ENCODE measurements around the gene PPP1R3G.
"Not testable (repeated sequence)": the region's sequence is repeated elsewhere in the genome, so short reads cannot be mapped to it uniquely, and the experiment has no call there.

PPP1R3G gene

DNA sequence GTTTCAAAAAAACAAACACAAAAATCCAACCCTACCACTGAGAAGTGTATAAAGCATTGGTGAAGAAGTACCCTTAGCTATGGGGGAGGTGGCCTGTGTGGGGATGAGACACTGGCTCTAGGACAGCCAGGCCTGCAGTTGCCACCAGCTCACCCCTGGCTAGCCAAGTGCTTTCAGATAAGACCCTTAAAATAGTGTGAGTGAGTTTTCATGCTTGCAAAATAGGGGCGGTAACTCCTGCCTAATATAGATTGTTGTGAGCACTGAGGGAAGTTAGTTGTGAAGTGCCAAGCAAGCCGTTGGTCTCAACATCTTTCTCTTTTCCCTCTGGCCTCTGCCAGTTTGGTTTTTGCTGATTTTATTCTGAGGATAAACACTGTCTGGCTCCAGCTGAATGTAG lies 11.3 kb downstream of the PPP1R3G start:
- no peak for DNase-seq

- no peak for DNase-seq
These were observed 13.5 kb downstream of the PPP1R3G start for GRCh38 chr6:5098501-5099270.

- no peak for DNase-seq
These were observed 14.4 kb downstream of the PPP1R3G start for GRCh38 chr6:5099537-5099936.

- DNase-seq: no peak
These were observed 15.7 kb downstream of the PPP1R3G start for GRCh38 chr6:5100806-5101205.

DNA sequence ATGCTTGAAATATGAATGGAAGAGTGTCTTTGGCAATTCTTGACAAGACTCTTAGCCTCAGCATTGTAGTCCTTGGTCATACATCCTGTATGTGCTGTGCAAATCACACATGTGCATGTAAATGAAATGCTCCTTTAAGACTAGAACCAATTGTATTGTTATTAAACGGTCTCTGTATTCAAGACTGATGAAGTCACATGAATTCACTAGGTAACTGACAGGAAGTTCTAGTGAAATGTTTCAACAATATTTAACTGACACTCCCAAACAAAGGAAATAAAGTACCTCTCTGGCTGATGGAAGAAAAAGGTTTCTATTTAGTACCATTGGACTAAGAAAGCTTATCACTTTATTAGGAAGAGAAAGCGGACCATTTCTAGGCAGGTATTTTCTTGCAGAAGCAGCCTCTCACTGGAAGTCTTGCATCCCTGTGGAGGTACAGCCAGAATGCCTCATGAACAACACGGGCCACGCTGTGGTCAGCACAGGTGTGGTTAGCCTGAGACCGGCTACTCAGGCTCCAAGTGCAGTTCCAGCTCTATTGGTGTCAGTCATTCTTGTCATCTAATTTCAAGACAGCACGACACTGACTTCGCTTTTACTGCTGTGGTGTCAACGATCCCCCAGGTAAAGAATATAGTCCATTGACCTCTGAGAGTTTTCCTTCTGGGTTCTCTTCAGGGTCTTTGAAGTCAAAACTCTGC lies 17.3 kb downstream of the PPP1R3G start:
- no peak for DNase-seq

- DNase-seq: no peak
These were observed 18.1 kb downstream of the PPP1R3G start for GRCh38 chr6:5103250-5103649.

DNA sequence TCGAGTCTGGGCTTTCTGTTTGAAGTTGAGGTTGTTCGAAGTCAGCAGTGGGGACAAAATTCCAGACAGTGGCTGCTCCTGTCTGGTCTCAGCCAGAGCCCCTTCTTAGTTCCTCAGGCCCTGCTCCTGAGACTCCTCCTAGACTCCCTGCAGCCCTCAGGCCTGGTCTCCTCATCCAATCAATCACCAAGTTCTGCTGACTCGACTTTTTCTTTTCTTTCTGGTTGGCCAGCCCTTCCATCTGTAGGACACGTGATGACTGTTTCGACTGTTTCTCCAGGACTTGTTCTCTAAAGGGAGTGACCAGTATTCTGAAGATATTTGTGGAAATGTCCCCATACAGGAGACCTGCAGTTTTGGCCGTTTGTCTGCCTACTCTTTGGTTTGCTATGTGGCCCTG lies 19.5 kb downstream of the PPP1R3G start:
- no peak for DNase-seq

GRCh38 chr6:5105146-5105545 lies 20.0 kb downstream of the PPP1R3G start:
- no peak for DNase-seq

DNA sequence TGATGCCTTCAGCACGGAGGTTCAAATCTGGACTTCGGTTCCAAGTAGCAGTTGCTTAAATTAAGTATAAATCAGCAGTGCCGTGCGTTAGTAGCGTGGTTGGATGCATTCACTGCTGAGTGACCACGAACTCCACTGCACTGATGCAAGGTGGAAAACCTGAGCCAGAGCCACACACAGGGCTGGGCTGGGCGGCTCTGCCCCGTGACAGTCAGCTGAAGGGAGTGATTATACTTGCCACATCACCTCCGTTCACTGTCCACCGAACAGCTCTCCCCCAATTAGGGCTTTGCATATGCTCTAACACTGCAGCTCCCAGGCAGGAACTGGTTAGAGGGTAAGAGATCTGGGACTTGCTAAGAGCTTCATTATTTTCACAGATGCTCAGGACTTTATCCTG lies 22.2 kb downstream of the PPP1R3G start:
- DNase-seq: no peak

GRCh38 chr6:5108068-5108467 lies 22.9 kb downstream of the PPP1R3G start:
- no peak for DNase-seq

DNA sequence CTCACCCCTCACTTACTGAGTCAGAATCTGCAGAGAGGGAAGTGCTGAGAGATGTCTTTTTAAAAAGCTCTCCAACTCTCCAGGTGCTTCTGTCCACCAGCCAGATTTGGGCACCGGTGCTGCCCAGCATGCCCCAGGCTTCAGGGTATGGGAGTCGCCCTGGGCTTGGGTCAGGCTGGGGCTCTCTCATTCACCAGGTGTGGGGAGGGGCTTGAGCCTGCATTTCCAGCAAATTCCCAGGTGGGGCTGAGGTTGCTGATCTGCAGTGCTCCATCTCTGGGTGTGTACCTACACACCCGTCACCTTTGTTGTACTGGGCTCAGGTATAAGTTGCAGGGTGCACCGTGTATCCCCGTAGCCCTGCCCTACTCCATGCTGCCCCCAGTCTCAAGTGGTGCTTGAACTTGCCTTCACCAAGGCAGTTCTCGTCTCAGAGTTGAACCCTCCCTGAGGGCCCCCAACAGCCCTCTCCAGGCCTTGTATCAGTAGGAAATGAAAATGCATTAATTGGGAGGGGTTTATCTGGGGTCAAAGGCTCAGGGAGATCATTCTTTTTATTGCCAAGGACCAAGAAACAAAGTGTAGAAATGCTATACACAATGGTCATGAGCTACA lies 23.5 kb downstream of the PPP1R3G start:
- no peak for DNase-seq

GRCh38 chr6:5109436-5109835 lies 24.3 kb downstream of the PPP1R3G start:
- DNase-seq: no peak

DNA sequence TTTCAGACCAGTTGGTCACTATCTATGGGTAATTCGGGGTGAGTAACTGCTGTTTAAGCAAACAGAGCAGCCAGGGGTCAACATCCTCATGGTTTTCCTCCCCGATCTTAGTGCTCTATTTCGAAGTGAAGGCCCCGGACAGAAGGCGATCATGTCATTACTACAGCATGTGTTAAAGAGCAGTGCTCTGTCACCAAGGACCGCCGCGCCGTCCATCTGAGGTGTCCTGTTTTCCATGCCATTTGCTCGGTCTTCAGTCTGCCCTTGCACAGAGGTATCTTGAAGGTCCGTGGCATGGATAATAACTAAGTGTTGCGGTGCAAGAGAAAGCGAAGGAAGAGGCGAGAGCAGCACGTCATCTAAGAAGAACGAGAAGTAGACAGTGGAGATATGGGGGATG lies 25.1 kb downstream of the PPP1R3G start:
- DNase-seq: no peak

DNA sequence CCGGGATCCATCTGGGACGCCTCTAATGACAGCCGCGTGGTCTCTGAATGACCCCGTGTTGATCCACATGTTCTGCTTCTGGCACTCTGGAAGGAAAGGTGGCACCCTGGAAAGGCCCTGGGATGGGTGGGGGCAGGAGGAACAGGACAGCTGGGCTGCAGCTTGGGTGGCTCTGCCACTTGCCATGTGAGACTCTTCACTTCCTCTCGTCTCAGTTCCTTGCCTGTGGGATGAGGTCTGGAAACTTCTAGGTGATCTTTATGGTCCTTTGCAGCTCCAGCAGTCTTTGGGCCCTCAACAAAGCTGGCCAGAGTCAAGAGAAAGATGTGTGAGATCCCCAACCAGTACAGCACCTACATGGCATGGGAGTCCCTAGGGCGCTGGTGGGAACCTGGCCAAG lies 26.5 kb downstream of the PPP1R3G start:
- no peak for DNase-seq

DNA sequence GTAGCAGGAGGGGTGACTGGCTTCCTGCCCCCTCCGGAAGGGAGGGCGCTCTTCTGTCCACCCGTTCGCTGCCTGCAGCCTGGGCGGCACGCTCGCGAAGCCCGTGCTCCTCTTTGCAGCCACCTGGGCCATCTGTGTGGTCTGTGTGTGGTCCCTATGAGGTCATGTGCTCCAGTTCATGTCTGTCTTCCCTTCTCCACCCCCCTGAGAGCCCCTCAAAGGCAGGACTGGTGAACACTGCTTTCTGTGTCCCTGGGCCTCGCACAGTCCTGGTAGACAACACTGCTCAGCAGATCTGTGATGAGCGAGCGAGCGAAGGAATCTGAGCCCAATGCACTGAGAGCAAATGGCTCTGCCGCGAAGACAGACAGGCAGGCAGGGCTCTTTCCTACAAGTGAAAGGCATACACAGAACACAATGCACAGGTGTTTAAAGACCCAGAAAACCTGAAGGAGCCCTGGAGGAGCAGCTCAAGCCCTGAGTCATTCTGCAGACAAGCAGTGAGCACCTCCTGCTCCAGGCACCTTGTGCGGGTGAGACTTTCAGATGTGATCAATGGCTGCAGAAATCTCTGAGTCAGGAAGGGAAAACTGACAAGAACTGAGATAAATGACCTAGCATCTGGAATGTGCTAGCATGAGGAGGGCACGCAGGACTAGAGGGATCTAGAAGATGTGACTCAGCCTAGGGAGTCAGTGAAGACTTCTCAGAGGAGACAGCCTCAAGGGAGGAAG lies 27.1 kb downstream of the PPP1R3G start:
- no peak for DNase-seq

- DNase-seq: no peak
These were observed 28.0 kb downstream of the PPP1R3G start for GRCh38 chr6:5113096-5113495.

GRCh38 chr6:5115168-5115567 lies 30.0 kb downstream of the PPP1R3G start:
- DNase-seq: no peak

DNA sequence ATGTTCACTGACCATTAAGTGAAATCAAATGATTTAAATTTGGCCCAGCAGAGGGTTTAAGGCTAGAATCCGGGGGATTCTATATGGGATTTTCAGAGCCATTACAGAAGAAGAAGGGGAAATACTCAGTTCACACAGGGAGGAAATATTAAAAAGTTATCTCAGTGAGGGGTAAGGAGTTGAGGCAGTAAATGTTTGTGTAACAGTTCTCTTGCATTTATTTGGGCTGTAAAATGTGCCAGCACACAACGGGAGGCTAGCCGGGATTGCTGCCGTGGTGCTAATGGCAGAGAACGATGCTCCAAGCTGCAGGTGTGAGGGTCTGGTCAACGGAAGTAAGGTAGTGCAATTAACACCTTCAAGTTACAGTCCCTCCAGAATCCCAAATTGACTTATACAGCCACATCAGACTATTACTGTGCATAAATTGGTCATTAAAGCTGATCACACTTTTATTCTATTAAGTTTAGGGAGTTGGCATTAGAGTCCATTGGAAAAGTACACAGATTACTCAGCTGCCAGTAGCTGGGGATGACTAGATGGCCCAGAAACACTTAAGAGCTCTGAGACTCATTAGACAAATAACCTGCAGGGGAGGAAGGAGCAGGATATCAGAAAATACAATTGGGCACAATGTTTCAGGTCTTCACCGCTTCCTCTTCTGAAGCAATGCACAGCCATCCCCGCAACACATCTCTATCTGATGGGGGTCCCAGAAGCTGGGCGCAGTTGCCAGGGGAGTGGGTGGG lies 31.3 kb downstream of the PPP1R3G start:
- no peak for DNase-seq

GRCh38 chr6:5119090-5119951 lies 34.2 kb downstream of the PPP1R3G start:
- DNase-seq: no peak

DNA sequence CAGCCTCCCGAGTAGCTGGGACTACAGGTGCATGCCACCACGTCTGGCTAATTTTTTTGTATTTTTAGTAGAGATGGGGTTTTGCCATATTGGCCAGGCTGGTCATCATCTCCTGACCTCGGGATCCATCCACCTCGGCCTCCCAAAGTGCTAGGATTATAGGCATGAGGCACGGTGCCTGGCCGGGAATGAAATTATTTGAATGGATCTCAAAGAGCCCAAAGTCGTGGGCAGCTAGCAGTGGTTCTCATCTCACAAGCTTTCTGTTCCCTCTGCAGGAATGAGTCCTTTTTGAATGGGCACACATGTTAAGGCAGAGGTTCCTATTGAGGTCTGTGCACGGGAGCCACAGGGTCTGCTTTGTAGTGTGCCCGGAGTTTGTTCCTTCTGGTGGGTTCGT lies 34.9 kb downstream of the PPP1R3G start:
- DNase-seq: no peak

DNA sequence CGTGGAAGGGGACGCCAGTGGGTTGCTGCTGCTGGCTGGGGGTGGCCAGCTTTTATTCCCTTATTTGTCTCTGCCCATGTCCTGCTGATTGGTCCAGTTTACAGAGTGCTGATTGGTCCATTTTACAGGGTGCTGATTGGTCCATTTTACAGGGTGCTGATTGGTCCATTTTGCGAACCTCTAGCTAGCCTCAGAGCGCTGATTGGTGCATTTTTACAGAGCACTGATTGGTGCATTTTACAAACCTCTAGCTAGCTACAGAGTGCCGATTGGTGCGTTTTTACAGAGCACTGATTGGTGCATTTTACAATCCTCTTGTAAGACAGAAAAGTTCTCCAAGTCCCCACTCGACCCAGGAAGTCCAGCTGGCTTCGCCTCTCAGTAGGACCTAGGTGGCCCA lies 35.4 kb downstream of the PPP1R3G start:
- DNase-seq: not testable (repeated sequence)

- no peak for DNase-seq
These were observed 36.3 kb downstream of the PPP1R3G start for GRCh38 chr6:5121479-5121878.

All from NCI-H187 (cell line).